Activated CD4-positive, alpha-beta T cell treated with anti-CD3 and anti-CD28 coated beads, Interleukin-2, amount 10 ng/mL, durations not matched to agents 7 days and 5 days (primary cell): ENCODE data around the gene IL1RL2. TPM values are rescaled to one million over a fixed set of nuclear protein-coding genes. Genes with fewer than 3 reads are reported as not detected.

ENCODE experiments used
- CTCF ChIA-PET: fragments of 350-600 bp; sonication (Branson Sonifier 250); formaldehyde crosslinking; loops from one replicate; lab custom pipeline; 2021; ENCODE audit warnings: antibody characterized with exemption; lab: Charles Lee
- POLR2A ChIA-PET: fragments of 350-600 bp; sonication (Branson Sonifier 250); formaldehyde crosslinking; loops from one replicate; lab custom pipeline; 2021; ENCODE audit warnings: antibody characterized with exemption; lab: Charles Lee
- DNase-seq: peaks from one replicate; pipeline ENCODE4 v3.0.0-alpha.2; 2020
- H3K27ac Mint-ChIP-seq: one replicate; pipeline ENCODE4 v1.8.0; 2021; ENCODE audit warnings: mild to moderate bottlenecking, moderate library complexity, mixed read lengths
- H3K27me3 Mint-ChIP-seq: one replicate; pipeline ENCODE4 v1.8.0; 2021; ENCODE audit warnings: mixed read lengths
- H3K36me3 Mint-ChIP-seq: one replicate; pipeline ENCODE4 v1.8.0; 2021; ENCODE audit warnings: low read depth, mixed read lengths
- H3K4me1 Mint-ChIP-seq: one replicate; pipeline ENCODE4 v1.8.0; 2021; ENCODE audit warnings: mixed read lengths
- H3K4me3 Mint-ChIP-seq: one replicate; pipeline ENCODE4 v1.8.0; 2021; ENCODE audit warnings: mild to moderate bottlenecking, moderate library complexity, mixed read lengths
- H3K9me3 Mint-ChIP-seq: one replicate; pipeline ENCODE4 v1.8.0; 2021; ENCODE audit warnings: mixed read lengths
- total RNA-seq, 2 experiments: library from RNA; stranded (reverse); gene quantifications; one replicate each; pipeline ENCODE4 v1.2.3, GENCODE V29; 2021

The IL1RL2 gene
- total RNA-seq, 2 experiments from 2014 or later, result not detected

GRCh38 chr2:102187496-102188150, 800 bp downstream of the IL1RL2 start:
- POLR2A ChIA-PET, result no interaction called here
- H3K4me1 Mint-ChIP-seq, result peaks cover 18% of the 10 kb centered on the region
- H3K4me3 Mint-ChIP-seq, result peak overlapping the region; percentile 66
- DNase-seq, result peak; percentile 24
- H3K9me3 Mint-ChIP-seq, result no peaks in the 10 kb centered on the region
- H3K36me3 Mint-ChIP-seq, result peaks cover 3% of the 10 kb centered on the region
- CTCF ChIA-PET, result interaction anchor here (0.6 to 1.1 kb wide), 3 partner anchors 10 to 34 kb away, joined by 3 to 4 read pairs (median 3); no protein-coding TSS in a partner anchor
- peaks cover 17% of the 10 kb centered on the region for H3K27me3 Mint-ChIP-seq
- no peak overlapping the region for H3K27ac Mint-ChIP-seq

GRCh38 chr2:102190430-102191107, 3.7 kb downstream of the IL1RL2 start:
- Mint-ChIP-seq H3K4me3 (no peak overlapping the region), H3K9me3 (no peaks in the 10 kb centered on the region), H3K27ac (no peak overlapping the region), H3K4me1 (peaks cover 12% of the 10 kb centered on the region), H3K36me3 (peaks cover 3% of the 10 kb centered on the region), H3K27me3 (peaks cover 18% of the 10 kb centered on the region)
- ChIA-PET POLR2A (no interaction called here), CTCF (no interaction called here)
- DNase-seq, result no peak

GRCh38 chr2:102191501-102191900, 4.7 kb downstream of the IL1RL2 start:
- no peak overlapping the region for H3K4me3 Mint-ChIP-seq
- no peak for DNase-seq
- H3K4me1 Mint-ChIP-seq, result peaks cover 8% of the 10 kb centered on the region
- no peak overlapping the region for H3K27ac Mint-ChIP-seq
- ChIA-PET POLR2A (no interaction called here), CTCF (no interaction called here)
- H3K36me3 Mint-ChIP-seq, result peaks cover 3% of the 10 kb centered on the region
- H3K9me3 Mint-ChIP-seq, result no peaks in the 10 kb centered on the region
- peaks cover 14% of the 10 kb centered on the region for H3K27me3 Mint-ChIP-seq

- Mint-ChIP-seq H3K4me3 (no peak overlapping the region), H3K9me3 (no peaks in the 10 kb centered on the region), H3K27ac (no peak overlapping the region), H3K36me3 (no peaks in the 10 kb centered on the region), H3K27me3 (peaks cover 9% of the 10 kb centered on the region), H3K4me1 (peaks cover 8% of the 10 kb centered on the region)
- no peak for DNase-seq
- CTCF ChIA-PET, result interaction anchor here (0.6 kb wide), 1 partner anchor 160 kb away, joined by 6 read pairs; no protein-coding TSS in a partner anchor
- POLR2A ChIA-PET, result no interaction called here
Measured at GRCh38 chr2:102193074-102193473, 6.3 kb downstream of the IL1RL2 start.

GRCh38 chr2:102194609-102195268, 7.9 kb downstream of the IL1RL2 start:
- H3K36me3 Mint-ChIP-seq, result no peaks in the 10 kb centered on the region
- H3K27ac Mint-ChIP-seq, result no peak overlapping the region
- no peaks in the 10 kb centered on the region for H3K9me3 Mint-ChIP-seq
- H3K4me1 Mint-ChIP-seq, result peaks cover 11% of the 10 kb centered on the region
- no peak for DNase-seq
- H3K4me3 Mint-ChIP-seq, result no peak overlapping the region
- ChIA-PET CTCF (no interaction called here), POLR2A (no interaction called here)
- H3K27me3 Mint-ChIP-seq, result peaks cover 8% of the 10 kb centered on the region

GRCh38 chr2:102197389-102198137, 10.7 kb downstream of the IL1RL2 start:
- Mint-ChIP-seq H3K36me3 (no peaks in the 10 kb centered on the region), H3K4me1 (peaks cover 11% of the 10 kb centered on the region), H3K9me3 (no peaks in the 10 kb centered on the region), H3K4me3 (no peak overlapping the region), H3K27ac (no peak overlapping the region), H3K27me3 (peaks cover 6% of the 10 kb centered on the region)
- ChIA-PET CTCF (interaction anchor here (0.6 to 1.0 kb wide), 2 partner anchors 10 to 206 kb away, joined by 3 read pairs; partner anchors contain the start of gene IL1R2), POLR2A (interaction anchor here (0.6 kb wide), 1 partner anchor 79 kb away, joined by 3 read pairs; no protein-coding TSS in a partner anchor)
- DNase-seq, result peak; percentile 14

- CTCF ChIA-PET, result interaction anchor here (0.7 kb wide), 1 partner anchor 13 kb away, joined by 4 read pairs; no protein-coding TSS in a partner anchor
- Mint-ChIP-seq H3K9me3 (peaks cover 7% of the 10 kb centered on the region), H3K36me3 (peaks cover 1% of the 10 kb centered on the region), H3K4me3 (no peak overlapping the region), H3K27me3 (peaks cover 4% of the 10 kb centered on the region), H3K4me1 (peaks cover 11% of the 10 kb centered on the region), H3K27ac (no peak overlapping the region)
- POLR2A ChIA-PET, result no interaction called here
- no peak for DNase-seq
Measured at GRCh38 chr2:102200539-102200938, 13.7 kb downstream of the IL1RL2 start.

- no peak for DNase-seq
- ChIA-PET POLR2A (no interaction called here), CTCF (no interaction called here)
- Mint-ChIP-seq H3K9me3 (peaks cover 7% of the 10 kb centered on the region), H3K4me1 (no peaks in the 10 kb centered on the region), H3K36me3 (peaks cover 1% of the 10 kb centered on the region), H3K4me3 (no peak overlapping the region), H3K27ac (no peak overlapping the region), H3K27me3 (peaks cover 2% of the 10 kb centered on the region)
Measured at GRCh38 chr2:102204638-102205037, 17.8 kb downstream of the IL1RL2 start.

- POLR2A ChIA-PET, result no interaction called here
- Mint-ChIP-seq H3K4me3 (no peak overlapping the region), H3K9me3 (peaks cover 8% of the 10 kb centered on the region), H3K27ac (no peak overlapping the region), H3K4me1 (no peaks in the 10 kb centered on the region), H3K36me3 (peaks cover 1% of the 10 kb centered on the region), H3K27me3 (peaks cover 2% of the 10 kb centered on the region)
- CTCF ChIA-PET, result interaction anchor here (1.6 to 1.9 kb wide), 2 partner anchors 34 to 200 kb away, joined by 5 to 7 read pairs; no protein-coding TSS in a partner anchor
- DNase-seq, result no peak
Measured at GRCh38 chr2:102206666-102207341, 20.0 kb downstream of the IL1RL2 start.

GRCh38 chr2:102208774-102209173, 22.0 kb downstream of the IL1RL2 start:
- no peaks in the 10 kb centered on the region for H3K4me1 Mint-ChIP-seq
- no peak overlapping the region for H3K4me3 Mint-ChIP-seq
- peaks cover 12% of the 10 kb centered on the region for H3K9me3 Mint-ChIP-seq
- ChIA-PET CTCF (interaction anchor here (0.5 to 1.5 kb wide), 2 partner anchors 15 to 935 kb away, joined by 4 to 5 read pairs; no protein-coding TSS in a partner anchor), POLR2A (no interaction called here)
- H3K27me3 Mint-ChIP-seq, result peaks cover 2% of the 10 kb centered on the region
- no peak overlapping the region for H3K27ac Mint-ChIP-seq
- peaks cover 1% of the 10 kb centered on the region for H3K36me3 Mint-ChIP-seq
- no peak for DNase-seq

GRCh38 chr2:102209474-102209873, 22.7 kb downstream of the IL1RL2 start:
- Mint-ChIP-seq H3K36me3 (peaks cover 1% of the 10 kb centered on the region), H3K9me3 (peaks cover 9% of the 10 kb centered on the region), H3K27ac (no peak overlapping the region), H3K27me3 (peaks cover 2% of the 10 kb centered on the region), H3K4me1 (no peaks in the 10 kb centered on the region), H3K4me3 (no peak overlapping the region)
- CTCF ChIA-PET, result no interaction called here
- DNase-seq, result no peak
- POLR2A ChIA-PET, result no interaction called here

GRCh38 chr2:102217032-102217431, 30.2 kb downstream of the IL1RL2 start:
- H3K27me3 Mint-ChIP-seq, result no peaks in the 10 kb centered on the region
- CTCF ChIA-PET, result no interaction called here
- peaks cover 45% of the 10 kb centered on the region for H3K9me3 Mint-ChIP-seq
- H3K4me3 Mint-ChIP-seq, result no peak overlapping the region
- POLR2A ChIA-PET, result no interaction called here
- DNase-seq, result no peak
- no peak overlapping the region for H3K27ac Mint-ChIP-seq
- H3K36me3 Mint-ChIP-seq, result peaks cover 24% of the 10 kb centered on the region
- peaks cover 19% of the 10 kb centered on the region for H3K4me1 Mint-ChIP-seq
